SU-DHL-6 (cell line): ENCODE measurements around the gene TDRD10.

Experiments used
- CTCF ChIP-seq: fragments of 200-600 bp; sonication (generic); IDR thresholded peaks from one replicate; pipeline ENCODE4 v1.5.1; 2017; ENCODE audit warnings: antibody characterized with exemption, mild to moderate bottlenecking, low read length, moderate library complexity; ENCODE audit not compliant: insufficient read depth, poor library complexity, severe bottlenecking
- EZH2phosphoT487 ChIP-seq: fragments of 200-600 bp; sonication (generic), shearing (Covaris generic); conservative IDR thresholded peaks from 2 replicates; pipeline ENCODE4 v1.6.1; 2018; ENCODE audit warnings: mild to moderate bottlenecking, antibody characterized with exemption, low read length, moderate library complexity, mixed read lengths

GRCh38 chr1:154571244-154571963, 69.4 kb downstream of the TDRD10 start:
- TF ChIP-seq CTCF, result no peak
- no peak for TF ChIP-seq EZH2phosphoT487
